ENCODE data around the gene CLN3. TPM values are rescaled to one million over a fixed set of nuclear protein-coding genes. Genes with fewer than 3 reads are reported as not detected.
"Not testable (repeated sequence)": the region's sequence is repeated elsewhere in the genome, so short reads cannot be mapped to it uniquely, and the experiment has no call there.

The CLN3 gene
- total RNA-seq, 4 donors from 2014 or later: 80.2 to 294 (median 154) TPM

- in situ Hi-C loops (cut with MboI; ENCODE audit: low pct_ligation_motif_present in 1 of 4, low pct_unique_long_range_greater_than_20kb in 1 of 4, low sequenced_read_pairs in 3 of 4); H3K4me3 ChIP-seq; DNase-seq; H3K27me3 ChIP-seq; intact Hi-C loops (cut with DNase I; ENCODE audit: low total_unique reads); H3K27ac ChIP-seq; H3K36me3 ChIP-seq; H3K9me3 ChIP-seq; H3K4me1 ChIP-seq: not testable (repeated sequence)
- WGBS, 2 donors (ENCODE audit: low coverage in 1 of 2): 83% methylated on average over 4 of the region's 6 CpGs; no CpG with 5 or more reads in 1 of the 2 donors
These were observed 47.9 kb downstream of the CLN3 start for GRCh38 chr16:28443943-28444342.

GRCh38 chr16:28438899-28439298 lies 53.0 kb downstream of the CLN3 start:
- intact Hi-C loops (cut with DNase I; ENCODE audit: low total_unique reads); H3K4me3 ChIP-seq; H3K36me3 ChIP-seq; H3K27me3 ChIP-seq; in situ Hi-C loops (cut with MboI; ENCODE audit: low pct_ligation_motif_present in 1 of 4, low pct_unique_long_range_greater_than_20kb in 1 of 4, low sequenced_read_pairs in 3 of 4); H3K27ac ChIP-seq; H3K9me3 ChIP-seq; H3K4me1 ChIP-seq; DNase-seq: not testable (repeated sequence)
- WGBS, 2 donors (ENCODE audit: low coverage in 1 of 2): 76 to 100% methylated on average over 1 to 5 of the region's 6 CpGs

- H3K36me3 ChIP-seq; H3K27me3 ChIP-seq; H3K9me3 ChIP-seq; H3K4me1 ChIP-seq; intact Hi-C loops (cut with DNase I; ENCODE audit: low total_unique reads); in situ Hi-C loops (cut with MboI; ENCODE audit: low pct_ligation_motif_present in 1 of 4, low pct_unique_long_range_greater_than_20kb in 1 of 4, low sequenced_read_pairs in 3 of 4); DNase-seq; H3K4me3 ChIP-seq; H3K27ac ChIP-seq: not testable (repeated sequence)
- no CpG with 5 or more reads among the region's 29 CpGs for WGBS, 2 donors (ENCODE audit: low coverage in 1 of 2)
These were observed 56.5 kb downstream of the CLN3 start for GRCh38 chr16:28435340-28435739.

Other genes starting within 250 kb of the CLN3 start
- 1 to 10 TPM in 1 of 4 donors, under 1 TPM in 2, not detected in 1; 0.27 to 1.4 (median 0.32) TPM for gene SBK1, start 199.5 kb downstream of the CLN3 start, total RNA-seq
- 10 to 100 TPM in 1 of 4 donors, 1 to 10 TPM in 1, not detected in 2; 5.8 to 12.7 TPM for gene NPIPB6, start 128.6 kb downstream of the CLN3 start, total RNA-seq
- 100 to 1,000 TPM; 114 to 406 (median 185) TPM for gene EIF3CL, start 88.2 kb downstream of the CLN3 start, total RNA-seq
- 1 to 10 TPM in 1 of 4 donors, under 1 TPM in 1, not detected in 2; 0.68 to 8.6 TPM for gene NPIPB7, start 19.7 kb downstream of the CLN3 start, total RNA-seq
- gene APOBR, start 2.6 kb upstream of the CLN3 start, total RNA-seq: 10 to 100 TPM; 60.0 to 96.9 (median 61.7) TPM
- gene IL27, start 14.8 kb upstream of the CLN3 start, total RNA-seq: not detected
- 10 to 100 TPM; 15.3 to 85.6 (median 23.6) TPM for gene NUPR1, start 46.9 kb upstream of the CLN3 start, total RNA-seq
- 10 to 100 TPM; 22.1 to 95.0 (median 32.1) TPM for gene SGF29, start 61.8 kb upstream of the CLN3 start, total RNA-seq
- 10 to 100 TPM in 3 of 4 donors, 1 to 10 TPM in 1; 5.0 to 51.1 (median 38.3) TPM for gene SULT1A2, start 105.0 kb upstream of the CLN3 start, total RNA-seq
- 100 to 1,000 TPM; 137 to 455 (median 280) TPM for gene SULT1A1, start 118.0 kb upstream of the CLN3 start, total RNA-seq
- gene NPIPB8, start 146.0 kb upstream of the CLN3 start, total RNA-seq: under 1 TPM in 2 of 4 donors, not detected in 2; 0.27 to 0.32 TPM
- gene EIF3C, start 219.4 kb upstream of the CLN3 start, total RNA-seq: 100 to 1,000 TPM; 161 to 301 (median 198) TPM